ENCODE results near the gene PTPRN.

Gene PTPRN

GRCh38 chr2:219286436-219287115 lies 22.6 kb downstream of the PTPRN start:
- no peak for DNase-seq

GRCh38 chr2:219285894-219286425 lies 23.2 kb downstream of the PTPRN start:
- peak; percentile 77 for DNase-seq

- DNase-seq: no peak
Observed at GRCh38 chr2:219285373-219285735, 23.8 kb downstream of the PTPRN start.

GRCh38 chr2:219284501-219285372 lies 24.5 kb downstream of the PTPRN start:
- DNase-seq: no peak

- DNase-seq: no peak
Observed at GRCh38 chr2:219282943-219283581, 26.1 kb downstream of the PTPRN start.

- no peak for DNase-seq
Observed at GRCh38 chr2:219282375-219282774, 26.8 kb downstream of the PTPRN start.

GRCh38 chr2:219281588-219281987 lies 27.6 kb downstream of the PTPRN start:
- DNase-seq: no peak

- no peak for DNase-seq
Observed at GRCh38 chr2:219280651-219281050, 28.6 kb downstream of the PTPRN start.

- DNase-seq: no peak
Observed at GRCh38 chr2:219279916-219280516, 29.2 kb downstream of the PTPRN start.

- DNase-seq: peak; percentile 99
Observed at GRCh38 chr2:219279151-219279915, 29.9 kb downstream of the PTPRN start, which contains the start of gene DNAJB2. Gene DNAJB2, plus strand, starts transcription at chr2:219279366. Its CDS starts 468 bp downstream, at chr2:219279834.

- DNase-seq: no peak
Observed at GRCh38 chr2:219278655-219279150, 30.5 kb downstream of the PTPRN start.

GRCh38 chr2:219277703-219278654 lies 31.2 kb downstream of the PTPRN start:
- peak; percentile 86 for DNase-seq

- no peak for DNase-seq
Observed at GRCh38 chr2:219274361-219274921, 34.8 kb downstream of the PTPRN start.

GRCh38 chr2:219273937-219274336 lies 35.3 kb downstream of the PTPRN start:
- DNase-seq: no peak

- DNase-seq: no peak
Observed at GRCh38 chr2:219272995-219273394, 36.2 kb downstream of the PTPRN start.

GRCh38 chr2:219272356-219272755 lies 36.8 kb downstream of the PTPRN start:
- no peak for DNase-seq

GRCh38 chr2:219271021-219271420 lies 38.2 kb downstream of the PTPRN start:
- no peak for DNase-seq

GRCh38 chr2:219270055-219270372 lies 39.2 kb downstream of the PTPRN start:
- DNase-seq: no peak

GRCh38 chr2:219269362-219270054 lies 39.7 kb downstream of the PTPRN start:
- no peak for DNase-seq

GRCh38 chr2:219268294-219268693 lies 40.9 kb downstream of the PTPRN start:
- no peak for DNase-seq
